HEK293 (cell line): ENCODE data around the gene ARHGEF37.

ENCODE experiments used
- CTCF ChIA-PET: fragments of 350-600 bp; formaldehyde crosslinking; extraction: SDS; loops from one replicate; lab custom pipeline; 2021; ENCODE audit warnings: antibody characterized with exemption; lab: Yijun Ruan, JAX
- POLR2A ChIA-PET: fragments of 300-600 bp; formaldehyde crosslinking; extraction: SDS; loops from one replicate; lab custom pipeline; 2020; ENCODE audit warnings: antibody characterized with exemption, inconsistent platforms; lab: Yijun Ruan, JAX
- H3K27ac ChIP-seq: fragments of 200-500 bp; sonication (Bioruptor generic); 2 replicates; pipeline ENCODE4 v1.5.1; 2014; ENCODE audit warnings: low read depth, low read length, control low read depth, inconsistent platforms; ENCODE audit errors: extremely low read depth
- H3K36me3 ChIP-seq, 2 experiments: fragments of 200-500 bp in 1 of 2; sonication (Bioruptor generic) in 1 of 2; 1 replicate in 1 of 2; 2 replicates in 1 of 2; pipeline ENCODE4 v1.5.1; 2014 to 2017; ENCODE audit warnings: inconsistent platforms in 2 of 2, low read length in 2 of 2; ENCODE audit not compliant: control insufficient read depth in 2 of 2, insufficient read depth in 1 of 2
- H3K4me1 ChIP-seq: fragments of 200-500 bp; sonication (Bioruptor generic); 2 replicates; pipeline ENCODE4 v1.5.1; 2014; ENCODE audit warnings: mild to moderate bottlenecking, low read length, inconsistent platforms; ENCODE audit not compliant: control insufficient read depth, insufficient read depth
- H3K4me3 ChIP-seq: 2 replicates; pipeline ENCODE4 v1.5.1; 2011; ENCODE audit warnings: low read depth, mild to moderate bottlenecking, control low read depth, low read length, moderate library complexity
- H3K9me3 ChIP-seq: fragments of 200-500 bp; sonication (Bioruptor generic); 2 replicates; pipeline ENCODE4 v1.5.1; 2014; ENCODE audit warnings: low read depth, low read length, inconsistent platforms; ENCODE audit not compliant: control insufficient read depth, insufficient read depth
- EGR2 ChIP-seq: fragments of 450-650 bp; formaldehyde crosslinking; IDR thresholded peaks from 2 replicates; pipeline ENCODE4 v1.5.1; 2016; ENCODE audit warnings: low read depth, missing biosample characterization, missing genetic modification characterization
- ELK4 ChIP-seq: IDR thresholded peaks from 2 replicates; pipeline ENCODE4 v1.6.1; 2011; ENCODE audit warnings: mild to moderate bottlenecking, low read depth, low read length, borderline replicate concordance
- PRDM1 ChIP-seq: fragments of 450-650 bp; formaldehyde crosslinking; IDR thresholded peaks from 2 replicates; pipeline ENCODE4; 2016; ENCODE audit warnings: missing biosample characterization, missing genetic modification characterization
- PRDM4 ChIP-seq: fragments of 450-650 bp; formaldehyde crosslinking; IDR thresholded peaks from 2 replicates; pipeline ENCODE4 v1.5.1; 2017; ENCODE audit warnings: missing biosample characterization, missing genetic modification characterization
- PRDM6 ChIP-seq: fragments of 450-650 bp; formaldehyde crosslinking; IDR thresholded peaks from 2 replicates; pipeline ENCODE4 v1.5.1; 2017; ENCODE audit warnings: missing biosample characterization, missing genetic modification characterization
- RBAK ChIP-seq: fragments of 450-650 bp; formaldehyde crosslinking; IDR thresholded peaks from 2 replicates; pipeline ENCODE4 v1.5.1; 2016; ENCODE audit warnings: missing biosample characterization, missing genetic modification characterization
- ZFP3 ChIP-seq: fragments of 450-650 bp; formaldehyde crosslinking; IDR thresholded peaks from 2 replicates; pipeline ENCODE4 v1.5.1; 2016; ENCODE audit warnings: low read depth, missing biosample characterization, missing genetic modification characterization
- ZNF10 ChIP-seq: fragments of 450-650 bp; formaldehyde crosslinking; IDR thresholded peaks from 2 replicates; pipeline ENCODE4 v1.5.1; 2017; ENCODE audit warnings: missing biosample characterization, missing genetic modification characterization
- ZNF133 ChIP-seq: fragments of 450-650 bp; formaldehyde crosslinking; IDR thresholded peaks from 2 replicates; pipeline ENCODE4 v1.5.1; 2016; ENCODE audit warnings: missing biosample characterization, missing genetic modification characterization
- ZNF202 ChIP-seq: fragments of 450-650 bp; formaldehyde crosslinking; IDR thresholded peaks from 2 replicates; pipeline ENCODE4 v1.5.1; 2016; ENCODE audit warnings: missing biosample characterization, missing genetic modification characterization, borderline replicate concordance
- ZNF248 ChIP-seq: fragments of 450-650 bp; formaldehyde crosslinking; IDR thresholded peaks from 2 replicates; pipeline ENCODE4 v1.5.1; 2017; ENCODE audit warnings: missing biosample characterization, missing genetic modification characterization
- ZNF266 ChIP-seq: fragments of 450-650 bp; formaldehyde crosslinking; IDR thresholded peaks from 2 replicates; pipeline ENCODE4 v1.5.1; 2016; ENCODE audit warnings: missing biosample characterization, missing genetic modification characterization, low read depth
- ZNF302 ChIP-seq: fragments of 450-650 bp; formaldehyde crosslinking; IDR thresholded peaks from 2 replicates; pipeline ENCODE4 v1.5.1; 2016; ENCODE audit warnings: missing biosample characterization, missing genetic modification characterization, low read depth
- ZNF350 ChIP-seq: fragments of 450-650 bp; formaldehyde crosslinking; IDR thresholded peaks from 2 replicates; pipeline ENCODE4 v1.5.0; 2017; ENCODE audit warnings: missing biosample characterization, mild to moderate bottlenecking, missing genetic modification characterization
- ZNF426 ChIP-seq: fragments of 450-650 bp; formaldehyde crosslinking; IDR thresholded peaks from 2 replicates; pipeline ENCODE4 v1.5.1; 2017; ENCODE audit warnings: missing biosample characterization, missing genetic modification characterization, mild to moderate bottlenecking, inconsistent platforms, moderate library complexity
- ZNF510 ChIP-seq: fragments of 450-650 bp; formaldehyde crosslinking; IDR thresholded peaks from 2 replicates; pipeline ENCODE4 v1.5.1; 2018; ENCODE audit warnings: mild to moderate bottlenecking, missing genetic modification characterization, missing biosample characterization; ENCODE audit not compliant: insufficient replicate concordance
- ZNF548 ChIP-seq: fragments of 450-650 bp; formaldehyde crosslinking; IDR thresholded peaks from 2 replicates; pipeline ENCODE4 v1.5.1; 2016; ENCODE audit warnings: missing biosample characterization, missing genetic modification characterization
- ZNF560 ChIP-seq: fragments of 450-650 bp; formaldehyde crosslinking; IDR thresholded peaks from 2 replicates; pipeline ENCODE4 v1.5.1; 2017; ENCODE audit warnings: missing biosample characterization, missing genetic modification characterization, borderline replicate concordance
- ZNF677 ChIP-seq: fragments of 450-650 bp; IDR thresholded peaks from 2 replicates; pipeline ENCODE4 v1.5.0; 2018; ENCODE audit warnings: missing biosample characterization, mild to moderate bottlenecking, missing genetic modification characterization, moderate library complexity
- ZSCAN16 ChIP-seq: fragments of 450-650 bp; formaldehyde crosslinking; IDR thresholded peaks from 2 replicates; pipeline ENCODE4 v1.5.1; 2016; ENCODE audit warnings: missing biosample characterization, missing genetic modification characterization
- ZSCAN18 ChIP-seq: fragments of 450-650 bp; formaldehyde crosslinking; IDR thresholded peaks from 2 replicates; pipeline ENCODE4 v1.5.1; 2016; ENCODE audit warnings: missing biosample characterization, missing genetic modification characterization

ARHGEF37 gene

GRCh38 chr5:149610589-149611255 lies 29.4 kb downstream of the ARHGEF37 start:
- Histone ChIP-seq H3K4me1 (no peaks in the 10 kb centered on the region), H3K4me3 (no peak overlapping the region), H3K27ac (no peak overlapping the region), H3K9me3 (no peaks in the 10 kb centered on the region), H3K36me3 (peaks cover 0 to 16% of the 10 kb centered on the region in 2 experiments; a peak in 1 of 3 replicates)
- TF ChIP-seq ZNF266 (tag by site-specific recombination) (no peak), ZNF677 (tag by site-specific recombination) (peak; percentile 65)
- POLR2A ChIA-PET = no interaction called here
- CTCF ChIA-PET = interaction anchor here (0.6 to 7.0 kb wide), 5 partner anchors 8 to 380 kb away, joined by 3 to 50 read pairs (median 4); no protein-coding TSS in a partner anchor

- TF ChIP-seq EGR2 (tag by site-specific recombination) (no peak), ZNF202 (tag by site-specific recombination) (no peak), ZSCAN16 (tag by site-specific recombination) (no peak), ZNF426 (no peak), ZNF133 (tag by site-specific recombination) (no peak), ELK4 (no peak), ZNF10 (tag by site-specific recombination) (no peak), ZNF302 (tag by site-specific recombination) (no peak), ZNF350 (no peak), PRDM6 (tag by site-specific recombination) (no peak), ZNF560 (tag by site-specific recombination) (no peak), PRDM1 (no peak), ZSCAN18 (tag by site-specific recombination) (no peak)
- Histone ChIP-seq H3K36me3 (peaks cover 0 to 16% of the 10 kb centered on the region in 2 experiments; a peak in 1 of 3 replicates), H3K4me3 (no peak overlapping the region), H3K4me1 (no peaks in the 10 kb centered on the region), H3K27ac (no peak overlapping the region), H3K9me3 (no peaks in the 10 kb centered on the region)
- POLR2A ChIA-PET = no interaction called here
- CTCF ChIA-PET = interaction anchor here (0.6 to 7.0 kb wide), 5 partner anchors 7 to 379 kb away, joined by 3 to 50 read pairs (median 4); no protein-coding TSS in a partner anchor
Measured at GRCh38 chr5:149611326-149611725, 30.0 kb downstream of the ARHGEF37 start.

- Histone ChIP-seq H3K27ac (no peak overlapping the region), H3K9me3 (no peaks in the 10 kb centered on the region), H3K4me3 (no peak overlapping the region), H3K4me1 (no peaks in the 10 kb centered on the region), H3K36me3 (peaks cover 0 to 16% of the 10 kb centered on the region in 2 experiments; a peak in 1 of 3 replicates)
- POLR2A ChIA-PET = no interaction called here
- CTCF ChIA-PET = no interaction called here
- no peak for TF ChIP-seq RBAK (tag by site-specific recombination)
- no peak for TF ChIP-seq ZNF548 (tag by site-specific recombination)
- no peak for TF ChIP-seq PRDM4 (tag by site-specific recombination)
- no peak for TF ChIP-seq ZNF510 (tag by site-specific recombination)
- TF ChIP-seq ZNF248 (tag by site-specific recombination) = no peak
- no peak for TF ChIP-seq ZFP3 (tag by site-specific recombination)
Measured at GRCh38 chr5:149614034-149614907, 33.0 kb downstream of the ARHGEF37 start.
